ENCODE results near the gene FAM180B.

GRCh38 chr11:47599902-47600301 is 13.4 kb downstream of the FAM180B start:
- TF ChIP-seq CTCF (IDR thresholded peaks at IDR 0.05; ENCODE audit: low read length) (no peak), EZH2 (IDR thresholded peaks at IDR 0.05; ENCODE audit: borderline replicate concordance, low read length) (no peak)
